ENCODE measurements around the gene NRROS. TPM values are rescaled to one million over a fixed set of nuclear protein-coding genes. Genes with fewer than 3 reads are reported as not detected.

The NRROS gene
- total and polyA plus RNA-seq, 2 of the 4 experiments (the other 2 are of a cell fraction): 0.10 TPM; not detected in 1

- no peak overlapping the region for H4K91ac ChIP-seq (ENCODE audit: insufficient read depth, low read depth, low read length)
- H2BK120ac ChIP-seq (ENCODE audit: low read depth, low read length): no peak overlapping the region
- H3K4me2 ChIP-seq (ENCODE audit: low read depth, low read length): peak overlapping the region; percentile 32
- POLR2A ChIA-PET (ENCODE audit: unreplicated experiment): no interaction called here
- H2AK9ac ChIP-seq (replicated peaks; ENCODE audit: low read depth, low read length, poor library complexity): peak overlapping the region; percentile 60
- no peak for DNase-seq
- no peak overlapping the region for H3K9ac ChIP-seq (ENCODE audit: low read depth, low read length)
- no peak overlapping the region for H3K14ac ChIP-seq (replicated peaks; ENCODE audit: low read depth, low read length)
- H3K4me3 ChIP-seq (ENCODE audit: insufficient read depth, low read depth, low read length): no peak overlapping the region; the same call in 1 of the 2 replicates
- no peak overlapping the region for H3K56ac ChIP-seq (ENCODE audit: extremely low read depth, insufficient read depth, low read length)
- no peak overlapping the region for H2AK5ac ChIP-seq (ENCODE audit: low read depth, low read length)
- H3K9me1 ChIP-seq (ENCODE audit: insufficient read depth, low read length): no peaks in the 10 kb centered on the region
- H4K5ac ChIP-seq (ENCODE audit: low read depth, low read length): no peak overlapping the region
- CTCF ChIA-PET: interaction anchor here (0.6 kb wide), 1 partner anchor 721 kb away, joined by 4 read pairs; no protein-coding TSS in a partner anchor
- H3K9me3 ChIP-seq (ENCODE audit: control insufficient read depth, insufficient read depth, low read length): no peaks in the 10 kb centered on the region
- H3K79me1 ChIP-seq (ENCODE audit: low read depth in 1 of 2, low read length in 2 of 2): no peaks in the 10 kb centered on the region
- dilution Hi-C loops (cut with HindIII; ENCODE audit: low sequenced_read_pairs, unreplicated experiment) (no loop called here), in situ Hi-C loops (cut with MboI; ENCODE audit: low sequenced_read_pairs) (no loop called here), intact Hi-C loops (cut with micrococcal nuclease) (no loop called here)
- TF ChIP-seq RFX5 (IDR thresholded peaks at IDR 0.05; ENCODE audit: low read depth, low read length): no peak
- no peak for TF ChIP-seq MXI1 (IDR thresholded peaks at IDR 0.05; ENCODE audit: borderline replicate concordance, low read depth, low read length)
- no peak for TF ChIP-seq ELK1 (IDR thresholded peaks at IDR 0.05; ENCODE audit: borderline replicate concordance, low read depth, low read length)
- no peak for TF ChIP-seq CHD1 (IDR thresholded peaks at IDR 0.05; ENCODE audit: low read depth, low read length)
- TF ChIP-seq MAZ (IDR thresholded peaks at IDR 0.05; ENCODE audit: borderline replicate concordance, low read depth, low read length): no peak
- TF ChIP-seq FOS (IDR thresholded peaks at IDR 0.05; ENCODE audit: low read depth, low read length): no peak
- TF ChIP-seq RAD21 (IDR thresholded peaks at IDR 0.05; ENCODE audit: low read length): no peak
- TF ChIP-seq MAFK (IDR thresholded peaks at IDR 0.05; ENCODE audit: low read depth, low read length): no peak
- no peak for TF ChIP-seq RCOR1 (IDR thresholded peaks at IDR 0.05; ENCODE audit: insufficient replicate concordance, low read length)
- TF ChIP-seq BHLHE40 (IDR thresholded peaks at IDR 0.05; ENCODE audit: low read depth, low read length): no peak
- no peak for TF ChIP-seq CTCF (conservative IDR thresholded peaks at IDR 0.05; ENCODE audit: low read depth, low read length)
- TF ChIP-seq USF2 (IDR thresholded peaks at IDR 0.05; ENCODE audit: low read depth, low read length): no peak
- no peak for TF ChIP-seq NFE2L2 (IDR thresholded peaks at IDR 0.05; ENCODE audit: low read depth, low read length)
- TF ChIP-seq POLR2A (IDR thresholded peaks at IDR 0.05; ENCODE audit: low read depth, low read length): no peak
- no peak for TF ChIP-seq SMC3 (IDR thresholded peaks at IDR 0.05; ENCODE audit: low read depth, low read length)
- TF ChIP-seq CEBPB (IDR thresholded peaks at IDR 0.05; ENCODE audit: low read depth, low read length): no peak
- peak overlapping the region; percentile 82 for H2AFZ ChIP-seq (replicated peaks; ENCODE audit: low read length, poor library complexity)
- no peak overlapping the region for H2BK20ac ChIP-seq (ENCODE audit: low read depth, low read length)
- no peak overlapping the region for H3K4ac ChIP-seq (ENCODE audit: low read depth, low read length)
- H3K36me3 ChIP-seq (ENCODE audit: control insufficient read depth, insufficient read depth, low read length): no peaks in the 10 kb centered on the region
- H3K18ac ChIP-seq (ENCODE audit: low read depth, low read length): no peak overlapping the region
- peaks cover 57% of the 10 kb centered on the region for H3K27me3 ChIP-seq (ENCODE audit: control insufficient read depth, insufficient read depth, low read length)
- 37% methylated on average over 6 of the region's 19 CpGs; no CpG with 5 or more reads in 1 of the 2 experiments for WGBS, 2 experiments (ENCODE audit: extremely low coverage in 2 of 2, insufficient read length in 1 of 2)
- no peak overlapping the region for H3K27ac ChIP-seq (ENCODE audit: insufficient read depth, low read length)
- H2BK5ac ChIP-seq (ENCODE audit: low read depth, low read length, poor library complexity, severe bottlenecking): no peak overlapping the region
- H3K23ac ChIP-seq (ENCODE audit: low read depth, low read length): no peak overlapping the region
- H3K4me1 ChIP-seq (ENCODE audit: control insufficient read depth, insufficient read depth, low read length): 0 out of 2 replicates have a peak, but pooled peaks cover 2% of the 10 kb centered on the region
- H2BK15ac ChIP-seq (ENCODE audit: low read depth, low read length): no peak overlapping the region
- no peak overlapping the region for H4K8ac ChIP-seq (ENCODE audit: low read depth in 2 of 2, low read length in 2 of 2)
- no peaks in the 10 kb centered on the region for H4K20me1 ChIP-seq (ENCODE audit: insufficient read depth, low read length)
- ATAC-seq (ENCODE audit: low read depth): peak; percentile 66
- no TSS peak for BruUV-seq (replicated peaks)
Observed at GRCh38 chr3:196638861-196639482, 522 bp upstream of the NRROS start.

All from IMR-90 (cell line).